Measurements from ENCODE around the gene SSNA1. TPM values are rescaled to one million over a fixed set of nuclear protein-coding genes. Genes with fewer than 3 reads are reported as not detected.

Gene SSNA1
- total RNA-seq, 4 donors from 2014 or later: 42.0 to 97.5 (median 62.8) TPM

DNA sequence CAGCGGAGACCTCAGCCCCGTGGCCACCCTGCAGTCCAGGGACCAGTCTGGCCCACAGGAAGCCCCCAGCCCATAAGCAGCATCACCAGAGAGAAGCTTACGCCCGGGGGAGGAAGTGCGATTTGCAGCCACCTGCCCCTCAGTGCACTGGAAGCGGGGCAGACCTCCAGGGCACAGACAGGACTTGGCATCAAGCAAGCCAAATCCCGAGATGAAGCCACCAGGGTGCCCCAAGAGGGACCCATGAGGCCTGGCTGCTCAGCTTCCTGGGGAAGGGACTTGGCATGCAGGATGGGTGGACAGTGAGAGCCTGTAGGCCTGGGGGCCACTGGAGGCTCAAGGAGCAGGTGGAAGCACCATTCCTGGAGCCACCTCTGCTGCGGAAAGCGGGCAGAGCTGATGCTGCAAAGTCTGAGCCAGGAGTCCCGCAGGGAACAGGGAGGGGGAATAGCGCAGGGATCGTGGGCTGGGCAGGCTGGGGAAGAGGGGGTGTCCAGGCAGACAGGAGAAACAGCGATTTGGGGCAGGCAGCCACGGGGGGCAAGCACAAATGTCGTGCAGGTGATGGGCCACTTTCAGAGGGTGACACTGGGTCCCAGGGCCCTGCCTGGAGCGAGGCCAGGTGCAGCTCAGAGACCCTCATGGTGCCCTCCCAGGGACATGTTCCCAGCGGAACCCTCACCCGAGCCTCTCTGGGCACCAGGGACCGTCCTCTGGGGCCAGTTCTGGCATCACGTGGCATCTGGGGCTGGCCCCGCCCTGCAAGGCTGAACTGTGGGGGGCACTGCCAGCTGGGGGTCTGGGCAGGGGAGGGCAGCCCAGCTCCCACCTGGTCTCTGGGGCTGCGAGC is 21.9 kb upstream of the SSNA1 start:
- Histone ChIP-seq H3K4me1 (peaks cover 16 to 44% of the 10 kb centered on the region in 2 donors), H3K9me3 (no peaks in the 10 kb centered on the region), H3K27ac (no peak overlapping the region), H3K27me3 (peaks cover 41% of the 10 kb centered on the region), H3K4me3 (replicated peaks in 1 of 3) (no peak overlapping the region), H3K36me3 (no peaks in the 10 kb centered on the region)
- DNase-seq: no peak
- no peak for TF ChIP-seq POLR2A (IDR thresholded peaks at IDR 0.05)
- TF ChIP-seq, protein P1, sequence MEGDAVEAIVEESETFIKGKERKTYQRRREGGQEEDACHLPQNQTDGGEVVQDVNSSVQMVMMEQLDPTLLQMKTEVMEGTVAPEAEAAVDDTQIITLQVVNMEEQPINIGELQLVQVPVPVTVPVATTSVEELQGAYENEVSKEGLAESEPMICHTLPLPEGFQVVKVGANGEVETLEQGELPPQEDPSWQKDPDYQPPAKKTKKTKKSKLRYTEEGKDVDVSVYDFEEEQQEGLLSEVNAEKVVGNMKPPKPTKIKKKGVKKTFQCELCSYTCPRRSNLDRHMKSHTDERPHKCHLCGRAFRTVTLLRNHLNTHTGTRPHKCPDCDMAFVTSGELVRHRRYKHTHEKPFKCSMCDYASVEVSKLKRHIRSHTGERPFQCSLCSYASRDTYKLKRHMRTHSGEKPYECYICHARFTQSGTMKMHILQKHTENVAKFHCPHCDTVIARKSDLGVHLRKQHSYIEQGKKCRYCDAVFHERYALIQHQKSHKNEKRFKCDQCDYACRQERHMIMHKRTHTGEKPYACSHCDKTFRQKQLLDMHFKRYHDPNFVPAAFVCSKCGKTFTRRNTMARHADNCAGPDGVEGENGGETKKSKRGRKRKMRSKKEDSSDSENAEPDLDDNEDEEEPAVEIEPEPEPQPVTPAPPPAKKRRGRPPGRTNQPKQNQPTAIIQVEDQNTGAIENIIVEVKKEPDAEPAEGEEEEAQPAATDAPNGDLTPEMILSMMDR (IDR thresholded peaks at IDR 0.05): no peak
- intact Hi-C loops (cut with DNase I): no loop called here
- WGBS, 2 donors: 74 to 84% methylated on average over 13 to 21 of the region's 22 CpGs

DNA sequence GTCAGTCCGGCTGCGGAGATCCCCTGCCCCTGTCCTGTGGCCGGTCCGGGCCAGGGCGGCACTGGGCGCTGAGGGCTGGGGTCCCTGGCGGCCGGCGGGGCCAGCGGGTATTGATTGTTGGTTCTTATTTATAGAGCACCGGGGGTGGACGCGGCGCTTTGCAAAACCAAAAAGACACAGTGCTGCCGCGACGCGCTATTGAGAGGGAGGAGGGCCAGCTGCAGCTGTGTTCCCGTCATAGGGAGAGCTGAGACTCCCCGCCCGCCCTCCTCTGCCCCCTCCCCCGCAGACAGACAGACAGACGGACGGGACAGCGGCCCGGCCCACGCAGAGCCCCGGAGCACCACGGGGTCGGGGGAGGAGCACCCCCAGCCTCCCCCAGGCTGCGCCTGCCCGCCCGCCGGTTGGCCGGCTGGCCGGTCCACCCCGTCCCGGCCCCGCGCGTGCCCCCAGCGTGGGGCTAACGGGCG is 21.2 kb upstream of the SSNA1 start:
- Histone ChIP-seq H3K4me1 (peaks cover 16 to 37% of the 10 kb centered on the region in 2 donors), H3K27ac (no peak overlapping the region), H3K9me3 (no peaks in the 10 kb centered on the region), H3K27me3 (peaks cover 34% of the 10 kb centered on the region), H3K36me3 (no peaks in the 10 kb centered on the region), H3K4me3 (replicated peaks in 1 of 3) (no peak overlapping the region)
- no peak for DNase-seq
- 29 to 40% methylated on average over 1 to 18 of the region's 44 CpGs for WGBS, 2 donors
- intact Hi-C loops (cut with DNase I): no loop called here
- TF ChIP-seq POLR2A (IDR thresholded peaks at IDR 0.05): no peak
- TF ChIP-seq, protein P1 (IDR thresholded peaks at IDR 0.05): no peak

DNA sequence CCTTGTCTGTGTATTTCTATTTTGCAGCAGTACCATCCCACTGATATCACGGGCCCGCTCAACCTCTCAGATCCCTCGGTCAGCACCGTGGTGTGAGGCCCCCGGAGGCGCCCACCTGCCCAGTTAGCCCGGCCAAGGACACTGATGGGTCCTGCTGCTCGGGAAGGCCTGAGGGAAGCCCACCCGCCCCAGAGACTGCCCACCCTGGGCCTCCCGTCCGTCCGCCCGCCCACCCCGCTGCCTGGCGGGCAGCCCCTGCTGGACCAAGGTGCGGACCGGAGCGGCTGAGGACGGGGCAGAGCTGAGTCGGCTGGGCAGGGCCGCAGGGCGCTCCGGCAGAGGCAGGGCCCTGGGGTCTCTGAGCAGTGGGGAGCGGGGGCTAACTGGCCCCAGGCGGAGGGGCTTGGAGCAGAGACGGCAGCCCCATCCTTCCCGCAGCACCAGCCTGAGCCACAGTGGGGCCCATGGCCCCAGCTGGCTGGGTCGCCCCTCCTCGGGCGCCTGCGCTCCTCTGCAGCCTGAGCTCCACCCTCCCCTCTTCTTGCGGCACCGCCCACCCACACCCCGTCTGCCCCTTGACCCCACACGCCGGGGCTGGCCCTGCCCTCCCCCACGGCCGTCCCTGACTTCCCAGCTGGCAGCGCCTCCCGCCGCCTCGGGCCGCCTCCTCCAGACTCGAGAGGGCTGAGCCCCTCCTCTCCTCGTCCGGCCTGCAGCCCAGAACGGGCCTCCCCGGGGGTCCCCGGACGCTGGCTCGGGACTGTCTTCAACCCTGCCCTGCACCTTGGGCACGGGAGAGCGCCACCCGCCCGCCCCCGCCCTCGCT is 20.5 kb upstream of the SSNA1 start:
- DNase-seq: no peak
- Histone ChIP-seq H3K27me3 (peaks cover 31% of the 10 kb centered on the region), H3K4me3 (replicated peaks in 1 of 3) (peak overlapping the region in 1 of 3 donors; percentile 17), H3K27ac (no peak overlapping the region), H3K9me3 (no peaks in the 10 kb centered on the region), H3K36me3 (no peaks in the 10 kb centered on the region), H3K4me1 (peaks cover 11 to 31% of the 10 kb centered on the region in 2 donors)
- TF ChIP-seq POLR2A (IDR thresholded peaks at IDR 0.05): no peak
- TF ChIP-seq, protein P1 (IDR thresholded peaks at IDR 0.05): no peak
- 4 to 7% methylated on average over 3 to 11 of the region's 57 CpGs for WGBS, 2 donors
- intact Hi-C loops (cut with DNase I): no loop called here

DNA sequence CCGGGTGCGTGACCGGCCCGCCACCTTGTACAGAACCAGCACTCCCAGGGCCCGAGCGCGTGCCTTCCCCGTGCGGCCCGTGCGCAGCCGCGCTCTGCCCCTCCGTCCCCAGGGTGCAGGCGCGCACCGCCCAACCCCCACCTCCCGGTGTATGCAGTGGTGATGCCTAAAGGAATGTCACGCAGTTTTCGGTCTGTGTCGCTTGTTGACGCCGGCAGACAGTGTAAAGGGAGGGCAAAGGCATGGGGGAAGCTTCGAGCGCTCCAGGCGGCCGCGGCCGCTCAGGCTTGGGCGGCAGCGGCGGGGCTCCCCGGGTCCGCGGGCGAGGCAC is 19.9 kb upstream of the SSNA1 start:
- Histone ChIP-seq H3K4me1 (peaks cover 7 to 26% of the 10 kb centered on the region in 2 donors), H3K4me3 (replicated peaks in 1 of 3) (peak overlapping the region in 1 of 3 donors; percentile 17), H3K36me3 (no peaks in the 10 kb centered on the region), H3K27me3 (peaks cover 31% of the 10 kb centered on the region), H3K27ac (no peak overlapping the region), H3K9me3 (no peaks in the 10 kb centered on the region)
- no peak for TF ChIP-seq POLR2A (IDR thresholded peaks at IDR 0.05)
- TF ChIP-seq, protein P1 (IDR thresholded peaks at IDR 0.05): no peak
- DNase-seq: no peak
- intact Hi-C loops (cut with DNase I): no loop called here
- 0 to 2% methylated on average over 1 to 10 of the region's 36 CpGs for WGBS, 2 donors

Data from thyroid gland (tissue), 4 donors.